NOMO-1 (cell line): ENCODE data around the gene VAC14.
"Not testable (repeated sequence)": the region's sequence is repeated elsewhere in the genome, so short reads cannot be mapped to it uniquely, and the experiment has no call there.

Experiments
- DNase-seq, 2 experiments: peaks; one replicate each; lab custom pipeline; 2025; ENCODE audit not compliant: unreplicated experiment in 2 of 2; lab: John Stamatoyannopoulos, UW

VAC14 gene

GRCh38 chr16:70684146-70685060, 116.6 kb downstream of the VAC14 start:
- DNase-seq = no peak

GRCh38 chr16:70683146-70683944, 117.6 kb downstream of the VAC14 start:
- DNase-seq = no peak

- DNase-seq = no peak
Observed at GRCh38 chr16:70682239-70683145, 118.5 kb downstream of the VAC14 start.

GRCh38 chr16:70681382-70682238, 119.3 kb downstream of the VAC14 start:
- no peak for DNase-seq

GRCh38 chr16:70680495-70681381, 120.2 kb downstream of the VAC14 start:
- no peak for DNase-seq

GRCh38 chr16:70679671-70680494, 121.1 kb downstream of the VAC14 start:
- no peak for DNase-seq

- DNase-seq = no peak
Observed at GRCh38 chr16:70678898-70679670, 121.9 kb downstream of the VAC14 start.

- no peak for DNase-seq
Observed at GRCh38 chr16:70678121-70678897, 122.6 kb downstream of the VAC14 start.

- no peak for DNase-seq
Observed at GRCh38 chr16:70677499-70678120, 123.3 kb downstream of the VAC14 start.

GRCh38 chr16:70676675-70677498, 124.1 kb downstream of the VAC14 start:
- DNase-seq = no peak

- no peak for DNase-seq
Observed at GRCh38 chr16:70675851-70676513, 125.0 kb downstream of the VAC14 start.

- no peak for DNase-seq
Observed at GRCh38 chr16:70674221-70675014, 126.5 kb downstream of the VAC14 start.

- DNase-seq = not testable (repeated sequence)
Observed at GRCh38 chr16:70670938-70671337, 130.0 kb downstream of the VAC14 start.

GRCh38 chr16:70670175-70670574, 130.8 kb downstream of the VAC14 start:
- no peak for DNase-seq
